HEK293 (cell line): ENCODE results near the gene KIF4B.

ENCODE experiments used
- CTCF ChIA-PET: fragments of 350-600 bp; formaldehyde crosslinking; extraction: SDS; loops from one replicate; lab custom pipeline; 2021; ENCODE audit warnings: antibody characterized with exemption; lab: Yijun Ruan, JAX
- POLR2A ChIA-PET: fragments of 300-600 bp; formaldehyde crosslinking; extraction: SDS; loops from one replicate; lab custom pipeline; 2020; ENCODE audit warnings: antibody characterized with exemption, inconsistent platforms; lab: Yijun Ruan, JAX
- H3K27ac ChIP-seq: fragments of 200-500 bp; sonication (Bioruptor generic); 2 replicates; pipeline ENCODE4 v1.5.1; 2014; ENCODE audit warnings: low read depth, low read length, control low read depth, inconsistent platforms; ENCODE audit errors: extremely low read depth
- H3K36me3 ChIP-seq, 2 experiments: fragments of 200-500 bp in 1 of 2; sonication (Bioruptor generic) in 1 of 2; 1 replicate in 1 of 2; 2 replicates in 1 of 2; pipeline ENCODE4 v1.5.1; 2014 to 2017; ENCODE audit warnings: inconsistent platforms in 2 of 2, low read length in 2 of 2; ENCODE audit not compliant: control insufficient read depth in 2 of 2, insufficient read depth in 1 of 2
- H3K4me1 ChIP-seq: fragments of 200-500 bp; sonication (Bioruptor generic); 2 replicates; pipeline ENCODE4 v1.5.1; 2014; ENCODE audit warnings: mild to moderate bottlenecking, low read length, inconsistent platforms; ENCODE audit not compliant: control insufficient read depth, insufficient read depth
- H3K4me3 ChIP-seq: 2 replicates; pipeline ENCODE4 v1.5.1; 2011; ENCODE audit warnings: low read depth, mild to moderate bottlenecking, control low read depth, low read length, moderate library complexity
- H3K9me3 ChIP-seq: fragments of 200-500 bp; sonication (Bioruptor generic); 2 replicates; pipeline ENCODE4 v1.5.1; 2014; ENCODE audit warnings: low read depth, low read length, inconsistent platforms; ENCODE audit not compliant: control insufficient read depth, insufficient read depth
- HIC1 ChIP-seq: fragments of 450-650 bp; formaldehyde crosslinking; IDR thresholded peaks from 2 replicates; pipeline ENCODE4 v1.5.1; 2016; ENCODE audit warnings: missing biosample characterization, missing genetic modification characterization
- MZF1 ChIP-seq: fragments of 450-650 bp; formaldehyde crosslinking; IDR thresholded peaks from 2 replicates; pipeline ENCODE4 v1.5.1; 2017; ENCODE audit warnings: missing biosample characterization, missing genetic modification characterization, borderline replicate concordance
- PBX3 ChIP-seq: sonication (generic); formaldehyde crosslinking; IDR thresholded peaks from 2 replicates; pipeline ENCODE4 v1.8.1; 2022; ENCODE audit warnings: mild to moderate bottlenecking, moderate library complexity, missing genetic modification reagents
- TSHZ1 ChIP-seq: fragments of 450-650 bp; formaldehyde crosslinking; IDR thresholded peaks from 2 replicates; pipeline ENCODE4 v1.5.1; 2016; ENCODE audit warnings: missing biosample characterization, missing genetic modification characterization, borderline replicate concordance
- YY2 ChIP-seq: fragments of 450-650 bp; formaldehyde crosslinking; IDR thresholded peaks from 2 replicates; pipeline ENCODE4 v1.5.1; 2016; ENCODE audit warnings: missing biosample characterization, missing genetic modification characterization
- ZNF10 ChIP-seq: fragments of 450-650 bp; formaldehyde crosslinking; IDR thresholded peaks from 2 replicates; pipeline ENCODE4 v1.5.1; 2017; ENCODE audit warnings: missing biosample characterization, missing genetic modification characterization
- ZNF175 ChIP-seq: fragments of 450-650 bp; formaldehyde crosslinking; IDR thresholded peaks from 2 replicates; pipeline ENCODE4 v1.5.1; 2016; ENCODE audit warnings: missing biosample characterization, missing genetic modification characterization
- ZNF19 ChIP-seq: fragments of 450-650 bp; formaldehyde crosslinking; IDR thresholded peaks from 2 replicates; pipeline ENCODE4; 2016; ENCODE audit warnings: missing biosample characterization, missing genetic modification characterization, low read depth
- ZNF202 ChIP-seq: fragments of 450-650 bp; formaldehyde crosslinking; IDR thresholded peaks from 2 replicates; pipeline ENCODE4 v1.5.1; 2016; ENCODE audit warnings: missing biosample characterization, missing genetic modification characterization, borderline replicate concordance
- ZNF23 ChIP-seq: fragments of 450-650 bp; formaldehyde crosslinking; IDR thresholded peaks from 2 replicates; pipeline ENCODE4 v1.5.1; 2016; ENCODE audit warnings: missing biosample characterization, missing genetic modification characterization, borderline replicate concordance
- ZNF239 ChIP-seq: fragments of 450-650 bp; formaldehyde crosslinking; IDR thresholded peaks from 2 replicates; pipeline ENCODE4 v1.5.1; 2016; ENCODE audit warnings: missing biosample characterization, missing genetic modification characterization
- ZNF26 ChIP-seq: fragments of 450-650 bp; formaldehyde crosslinking; IDR thresholded peaks from 2 replicates; pipeline ENCODE4 v1.5.1; 2016; ENCODE audit warnings: missing biosample characterization, missing genetic modification characterization
- ZNF280D ChIP-seq: fragments of 450-650 bp; formaldehyde crosslinking; IDR thresholded peaks from 2 replicates; pipeline ENCODE4 v1.5.1; 2016; ENCODE audit warnings: missing biosample characterization, missing genetic modification characterization
- ZNF335 ChIP-seq: fragments of 450-650 bp; formaldehyde crosslinking; conservative IDR thresholded peaks from 2 replicates; pipeline ENCODE4 v1.5.1; 2016; ENCODE audit warnings: missing biosample characterization, missing genetic modification characterization
- ZNF354C ChIP-seq: fragments of 450-650 bp; formaldehyde crosslinking; IDR thresholded peaks from 2 replicates; pipeline ENCODE4 v1.5.1; 2016; ENCODE audit warnings: missing biosample characterization, missing genetic modification characterization, low read depth, borderline replicate concordance
- ZNF433 ChIP-seq: fragments of 450-650 bp; formaldehyde crosslinking; IDR thresholded peaks from 2 replicates; pipeline ENCODE4 v1.5.1; 2016; ENCODE audit warnings: missing biosample characterization, missing genetic modification characterization, low read depth
- ZNF621 ChIP-seq: fragments of 450-650 bp; formaldehyde crosslinking; IDR thresholded peaks from 2 replicates; pipeline ENCODE4 v1.5.1; 2017; ENCODE audit warnings: missing biosample characterization, missing genetic modification characterization
- ZNF670 ChIP-seq: fragments of 450-650 bp; formaldehyde crosslinking; IDR thresholded peaks from 2 replicates; pipeline ENCODE4 v1.5.1; 2016; ENCODE audit warnings: missing biosample characterization, missing genetic modification characterization, low read depth
- ZNF792 ChIP-seq: fragments of 450-650 bp; formaldehyde crosslinking; IDR thresholded peaks from 2 replicates; pipeline ENCODE4 v1.5.1; 2016; ENCODE audit warnings: missing biosample characterization, missing genetic modification characterization

Gene KIF4B

GRCh38 chr5:155023320-155023719 is 9.8 kb downstream of the KIF4B start:
- H3K9me3 ChIP-seq, result no peaks in the 10 kb centered on the region
- no peak overlapping the region for H3K4me3 ChIP-seq
- no peak overlapping the region for H3K27ac ChIP-seq
- ChIA-PET CTCF (no interaction called here), POLR2A (no interaction called here)
- H3K4me1 ChIP-seq, result no peaks in the 10 kb centered on the region
- TF ChIP-seq PBX3 (CRISPR knock-in tag) (no peak), HIC1 (tag by site-specific recombination) (no peak)
- TF ChIP-seq, all 188 proteins: peak for 0
- no peaks in the 10 kb centered on the region for H3K36me3 ChIP-seq

GRCh38 chr5:155024015-155024414 is 10.5 kb downstream of the KIF4B start:
- no peaks in the 10 kb centered on the region for H3K36me3 ChIP-seq
- no peak overlapping the region for H3K4me3 ChIP-seq
- no peaks in the 10 kb centered on the region for H3K9me3 ChIP-seq
- ChIA-PET CTCF (no interaction called here), POLR2A (no interaction called here)
- H3K27ac ChIP-seq, result no peak overlapping the region
- TF ChIP-seq ZNF335 (no peak), ZNF10 (tag by site-specific recombination) (no peak), ZNF792 (tag by site-specific recombination) (no peak), MZF1 (no peak), ZNF26 (tag by site-specific recombination) (no peak), YY2 (tag by site-specific recombination) (no peak), ZNF354C (tag by site-specific recombination) (no peak), ZNF202 (no peak), TSHZ1 (tag by site-specific recombination) (no peak), ZNF621 (tag by site-specific recombination) (no peak), ZNF280D (tag by site-specific recombination) (no peak), ZNF670 (tag by site-specific recombination) (no peak), ZNF175 (tag by site-specific recombination) (no peak), ZNF433 (no peak), HIC1 (tag by site-specific recombination) (no peak), ZNF19 (tag by site-specific recombination) (no peak), ZNF23 (tag by site-specific recombination) (no peak), ZNF239 (tag by site-specific recombination) (no peak)
- no peaks in the 10 kb centered on the region for H3K4me1 ChIP-seq
